H1 (cell line): Measurements from ENCODE around the gene CDKN2C. TPM values are rescaled to one million over a fixed set of nuclear protein-coding genes. Genes with fewer than 3 reads are reported as not detected.
A peak's percentile ranks its signal among the peaks of the same experiment; 100 is the strongest.

Experiments
- CTCF ChIA-PET: fragments of 300-600 bp; sonication (Branson Sonifier 250); formaldehyde crosslinking; loops from one replicate; lab custom pipeline; 2021; ENCODE audit not compliant: partially characterized antibody; lab: Charles Lee
- POLR2A ChIA-PET: fragments of 300-600 bp; sonication (Branson Sonifier 250); formaldehyde crosslinking; loops from one replicate; lab custom pipeline; 2021; ENCODE audit warnings: inconsistent platforms; ENCODE audit not compliant: partially characterized antibody; lab: Charles Lee
- DNase-seq, 2 experiments: peaks; one replicate each; pipeline versions ENCODE4 v3.0.0 to v3.0.0-alpha.2; 2010 to 2022; ENCODE audit warnings: low spot score in 2 of 2, low read depth in 1 of 2, mixed read lengths in 1 of 2
- FAIRE-seq: peaks from 2 replicates; lab custom pipeline; 2011; peaks lifted over from hg19 to GRCh38; lab: Jason Lieb, UNC
- H2AFZ ChIP-seq: 2 replicates; pipeline ENCODE4 v1.8.1; 2012; ENCODE audit warnings: low read length, inconsistent platforms
- H2AK5ac ChIP-seq: 2 replicates; pipeline ENCODE4 v1.6.1; 2013; ENCODE audit warnings: low read depth, low read length
- H2BK120ac ChIP-seq: replicated peaks from 2 replicates; pipeline ENCODE3; 2013; ENCODE audit warnings: low read depth, low read length, inconsistent platforms
- H2BK12ac ChIP-seq: 2 replicates; pipeline ENCODE4 v1.6.1; 2013; ENCODE audit warnings: low read depth, low read length
- H2BK15ac ChIP-seq: 2 replicates; pipeline ENCODE4 v1.6.1; 2013; ENCODE audit warnings: low read length
- H2BK20ac ChIP-seq: 2 replicates; pipeline ENCODE4 v1.6.1; 2013; ENCODE audit warnings: low read length
- H2BK5ac ChIP-seq: 2 replicates; pipeline ENCODE4 v1.6.1; 2013; ENCODE audit warnings: low read depth, low read length
- H3K14ac ChIP-seq: 2 replicates; pipeline ENCODE4 v1.6.1; 2013; ENCODE audit warnings: inconsistent platforms; ENCODE audit not compliant: insufficient read length
- H3K18ac ChIP-seq: 2 replicates; pipeline ENCODE4 v1.6.1; 2013; ENCODE audit warnings: low read length; ENCODE audit errors: extremely low read depth
- H3K23ac ChIP-seq: 2 replicates; pipeline ENCODE4 v1.6.1; 2013; ENCODE audit warnings: inconsistent platforms; ENCODE audit not compliant: insufficient read length
- H3K23me2 ChIP-seq: 2 replicates; pipeline ENCODE4 v1.6.1; 2013; ENCODE audit warnings: low read depth, low read length
- H3K27ac ChIP-seq: 2 replicates; pipeline ENCODE4 v1.6.1; 2011; ENCODE audit warnings: low read depth, low read length, inconsistent platforms
- H3K27me3 ChIP-seq, 4 experiments: replicated peaks in 1 of 4; 1 replicate in 1 of 4; 2 replicates in 3 of 4; pipeline versions ENCODE4 v1.6.1 to v1.8.1; 2011 to 2013; ENCODE audit warnings: low read length in 3 of 4, mild to moderate bottlenecking in 3 of 4, inconsistent platforms in 2 of 4, mixed read lengths in 2 of 4, moderate library complexity in 1 of 4; ENCODE audit not compliant: control insufficient read depth in 3 of 4, insufficient read depth in 3 of 4; ENCODE audit errors: extremely low read depth in 1 of 4
- H3K36me3 ChIP-seq, 4 experiments: 2 replicates each; pipeline versions ENCODE4 v1.6.1 to v1.8.1; 2011 to 2013; ENCODE audit warnings: mild to moderate bottlenecking in 4 of 4, low read length in 3 of 4, moderate library complexity in 2 of 4, control low read depth in 1 of 4, inconsistent platforms in 1 of 4; ENCODE audit not compliant: insufficient read depth in 4 of 4, control insufficient read depth in 2 of 4
- H3K4ac ChIP-seq: replicated peaks from 2 replicates; pipeline ENCODE3; 2013; ENCODE audit warnings: low read length, low read depth, mixed read lengths, inconsistent platforms; ENCODE audit not compliant: insufficient read length
- H3K4me1 ChIP-seq, 4 experiments: replicated peaks in 1 of 4; 1 replicate in 1 of 4; 2 replicates in 3 of 4; pipeline versions ENCODE4 v1.6.1 to v1.8.1; 2011 to 2013; ENCODE audit warnings: low read length in 3 of 4, inconsistent platforms in 2 of 4, mixed read lengths in 1 of 4; ENCODE audit not compliant: insufficient read depth in 4 of 4, control insufficient read depth in 3 of 4
- H3K4me2 ChIP-seq, 2 experiments: 2 replicates each; pipeline versions ENCODE4 v1.6.1 to v1.8.1; 2011 to 2013; ENCODE audit warnings: low read depth in 2 of 2, low read length in 2 of 2, control low read depth in 1 of 2, inconsistent platforms in 1 of 2, mild to moderate bottlenecking in 1 of 2; ENCODE audit not compliant: insufficient read depth in 1 of 2
- H3K4me3 ChIP-seq, 4 experiments: fragments of 200-600, 300-600 bp in 1 of 4; sonication (generic), shearing (Covaris generic), sonication (Bioruptor Twin) in 1 of 4; 2 replicates each; pipeline versions ENCODE4 v1.5.1 to v1.8.1; 2011 to 2016; ENCODE audit warnings: low read length in 4 of 4, low read depth in 3 of 4, control low read depth in 2 of 4, inconsistent platforms in 2 of 4, mild to moderate bottlenecking in 2 of 4, mixed read lengths in 1 of 4, moderate library complexity in 1 of 4; ENCODE audit not compliant: insufficient read depth in 2 of 4; ENCODE audit errors: extremely low read depth in 1 of 4
- H3K56ac ChIP-seq: replicated peaks from 2 replicates; pipeline ENCODE3; 2013; ENCODE audit warnings: low read depth, mild to moderate bottlenecking, mixed read lengths, low read length, inconsistent platforms; ENCODE audit not compliant: insufficient read length
- H3K79me1 ChIP-seq: 2 replicates; pipeline ENCODE4 v1.6.1; 2013; ENCODE audit warnings: low read depth, low read length, control low read depth
- H3K79me2 ChIP-seq, 2 experiments: 2 replicates each; pipeline versions ENCODE4 v1.6.1 to v1.8.1; 2012 to 2013; ENCODE audit warnings: low read length in 2 of 2, mild to moderate bottlenecking in 2 of 2, inconsistent platforms in 1 of 2; ENCODE audit not compliant: insufficient read depth in 2 of 2, control insufficient read depth in 1 of 2
- H3K9ac ChIP-seq, 4 experiments: replicated peaks in 1 of 4; 1 replicate in 1 of 4; 2 replicates in 3 of 4; pipeline versions ENCODE4 v1.6.1 to v1.8.1; 2011 to 2013; ENCODE audit warnings: low read depth in 3 of 4, low read length in 3 of 4, control low read depth in 2 of 4, mild to moderate bottlenecking in 2 of 4, moderate library complexity in 2 of 4, inconsistent platforms in 1 of 4; ENCODE audit errors: extremely low read depth in 1 of 4
- H3K9me3 ChIP-seq, 2 experiments: 2 replicates each; pipeline versions ENCODE4 v1.6.1 to v1.8.1; 2012 to 2013; ENCODE audit warnings: mild to moderate bottlenecking in 2 of 2, moderate library complexity in 2 of 2, control low read depth in 1 of 2, inconsistent platforms in 1 of 2, low read depth in 1 of 2, low read length in 1 of 2, mixed read lengths in 1 of 2; ENCODE audit not compliant: insufficient read depth in 2 of 2
- H4K20me1 ChIP-seq, 2 experiments: replicated peaks in 1 of 2; 2 replicates each; pipeline versions ENCODE3 to v1.8.1; 2011 to 2013; ENCODE audit warnings: inconsistent platforms in 2 of 2, low read length in 2 of 2, mild to moderate bottlenecking in 1 of 2; ENCODE audit not compliant: insufficient read depth in 2 of 2, control insufficient read depth in 1 of 2
- H4K5ac ChIP-seq: 2 replicates; pipeline ENCODE4 v1.6.1; 2013; ENCODE audit warnings: low read length, low read depth, mixed read lengths, inconsistent platforms; ENCODE audit not compliant: insufficient read length
- H4K8ac ChIP-seq: 2 replicates; pipeline ENCODE4 v1.8.0; 2013; ENCODE audit warnings: mild to moderate bottlenecking, moderate library complexity, low read length, inconsistent platforms; ENCODE audit not compliant: insufficient read depth; ENCODE audit errors: extremely low read depth
- H4K91ac ChIP-seq: replicated peaks from 2 replicates; pipeline ENCODE3; 2013; ENCODE audit warnings: low read length, mixed read lengths, inconsistent platforms; ENCODE audit not compliant: insufficient read length
- WGBS, 2 experiments: shearing (Covaris generic) in 1 of 2; methylation state at CpG; one replicate each; pipeline versions ENCODE4 v1.1.6 to v1.1.7; 2013 to 2015; ENCODE audit warnings: low lambda C conversion rate in 2 of 2, mixed read lengths in 2 of 2, inconsistent platforms in 1 of 2, low coverage in 1 of 2, missing lambda C conversion rate in 1 of 2; ENCODE audit not compliant: insufficient replicate concordance in 2 of 2, insufficient coverage in 1 of 2, insufficient read length in 1 of 2; ENCODE audit errors: extremely low coverage in 1 of 2, missing lambda C conversion rate in 1 of 2; 5-methylcytosine and 5-hydroxymethylcytosine counted together
- polyA plus RNA-seq, 7 experiments: library from polyadenylated mRNA; depleted of rRNA in 3 of 7; stranded (reverse) in 5 of 7; unstranded in 2 of 7; fragments of >200 nt in 5 of 7; fragments of 200-250 nt in 2 of 7; gene quantifications; 1 replicate in 5 of 7; 2 replicates in 1 of 7; 4 replicates in 1 of 7; pipeline versions ENCODE4 v1.2.1 to v1.2.3, GENCODE V29; 2011 to 2013; ENCODE audit warnings: missing spikeins in 2 of 7, mixed read lengths in 2 of 7
- total RNA-seq: library from RNA; stranded (reverse); fragmentation: NEBNext Ultra II Directional; extraction: Animal tissue kit (Norgen Biotek cat#: 25700); gene quantifications from 2 replicates; pipeline ENCODE4 v1.2.1, GENCODE V29; 2021

CDKN2C gene
- total and polyA plus RNA-seq, 2 of the 8 experiments (the other 6 are each of a cell fraction or from before 2014, with no cell fraction given): not detected

- Histone ChIP-seq H3K27me3 (no peaks in the 10 kb centered on the region), H3K23ac (no peak overlapping the region), H4K8ac (no peak overlapping the region), H3K36me3 (no peaks in the 10 kb centered on the region), H2BK5ac (0 out of 2 replicates have a peak overlapping the region, but pooled peaks have one; percentile 35), H3K4ac (no peak overlapping the region), H2AFZ (no peak overlapping the region), H3K23me2 (no peaks in the 10 kb centered on the region), H3K4me3 (no peak overlapping the region), H2BK20ac (no peak overlapping the region), H3K56ac (peak overlapping the region; percentile 40), H3K27ac (no peak overlapping the region), H3K79me2 (peaks cover 0 to 62% of the 10 kb centered on the region in 2 experiments; a peak in 2 of 4 replicates), H2BK120ac (no peak overlapping the region), H3K9ac (no peak overlapping the region), H3K14ac (no peak overlapping the region), H2BK15ac (no peak overlapping the region), H4K5ac (no peak overlapping the region), H2BK12ac (peak overlapping the region; percentile 27; the same call in 1 of the 2 replicates), H3K4me1 (no peaks in the 10 kb centered on the region), H3K79me1 (peaks cover 2% of the 10 kb centered on the region), H4K20me1 (peaks cover 0 to 2% of the 10 kb centered on the region in 2 experiments), H3K4me2 (no peak overlapping the region), H4K91ac (no peak overlapping the region), H3K18ac (no peak overlapping the region), H2AK5ac (no peak overlapping the region), H3K9me3 (no peaks in the 10 kb centered on the region)
- POLR2A ChIA-PET: interaction anchor here (0.7 kb wide), 1 partner anchor 465 kb away, joined by 3 read pairs; no protein-coding TSS in a partner anchor
- 88% methylated on average over 4 of the region's 4 CpGs; no CpG with 5 or more reads in 1 of the 2 experiments for WGBS, 2 experiments
- DNase-seq (no peak), FAIRE-seq (no peak)
- CTCF ChIA-PET: interaction anchor here (0.9 to 3.2 kb wide), 5 partner anchors 9 to 147 kb away, joined by 3 to 21 read pairs (median 4); no protein-coding TSS in a partner anchor
Measured at GRCh38 chr1:50921029-50921428, 49.0 kb upstream of the CDKN2C start.
